Cardiac muscle cell (in vitro differentiated cells and primary cell): Measurements from ENCODE around the gene SLC22A1. TPM values are rescaled to one million over a fixed set of nuclear protein-coding genes. Genes with fewer than 3 reads are reported as not detected.

Experiments
- DNase-seq, 2 donors: peaks; one replicate each; pipeline versions ENCODE4 v3.0.0 to v3.0.0-alpha.2; 2010 to 2017; ENCODE audit warnings: low read depth in 1 of 2, low spot score in 1 of 2
- H3K27ac ChIP-seq: fragments of 200-600 bp; sonication (generic); 2 replicates; pipeline ENCODE4 v1.5.1; 2016
- H3K27me3 ChIP-seq: fragments of 200-600 bp; sonication (generic); 2 replicates; pipeline ENCODE4 v1.6.0; 2016; ENCODE audit warnings: control low read depth
- H3K36me3 ChIP-seq: fragments of 200-600 bp; sonication (generic); 2 replicates; pipeline ENCODE4 v1.5.1; 2016; ENCODE audit warnings: control low read depth
- H3K4me1 ChIP-seq: fragments of 200-600 bp; sonication (generic); 2 replicates; pipeline ENCODE4 v1.8.1; 2017; ENCODE audit warnings: low read depth, mild to moderate bottlenecking, mixed run types
- H3K4me3 ChIP-seq: fragments of 200-600 bp; sonication (generic); 2 replicates; pipeline ENCODE4 v1.5.1; 2016; ENCODE audit warnings: mild to moderate bottlenecking
- H3K9me3 ChIP-seq: fragments of 200-600 bp; sonication (generic); 2 replicates; pipeline ENCODE4 v1.5.1; 2017; ENCODE audit warnings: low read depth, mild to moderate bottlenecking, control low read depth
- CTCF ChIP-seq: IDR thresholded peaks from 2 replicates; pipeline ENCODE4 v1.5.1; 2012; ENCODE audit warnings: low read depth, mild to moderate bottlenecking, low read length
- polyA plus RNA-seq: library from polyadenylated mRNA; unstranded; fragments of >200 nt; fragmentation: Nextera tagmentation; extraction: Ambion mirVana; gene quantifications from 2 replicates; pipeline ENCODE4 v1.2.1, GENCODE V29; 2016
- total RNA-seq: library from RNA; depleted of rRNA; stranded (reverse); fragments of >200 nt; gene quantifications from 2 replicates; pipeline ENCODE4 v1.2.3, GENCODE V29; 2016

The SLC22A1 gene
- total and polyA plus RNA-seq, 2 experiments from 2014 or later: 0.42 TPM; not detected in 1

GRCh38 chr6:160188773-160189172 is 67.2 kb downstream of the SLC22A1 start:
- no peak overlapping the region for H3K27ac ChIP-seq
- no peak for DNase-seq
- no peak overlapping the region for H3K4me3 ChIP-seq
- no peaks in the 10 kb centered on the region for H3K4me1 ChIP-seq
- no peaks in the 10 kb centered on the region for H3K27me3 ChIP-seq
- no peaks in the 10 kb centered on the region for H3K9me3 ChIP-seq
- TF ChIP-seq CTCF: no peak
- no peaks in the 10 kb centered on the region for H3K36me3 ChIP-seq

- Histone ChIP-seq H3K27me3 (no peaks in the 10 kb centered on the region), H3K27ac (no peak overlapping the region), H3K9me3 (no peaks in the 10 kb centered on the region), H3K4me3 (no peak overlapping the region), H3K36me3 (no peaks in the 10 kb centered on the region), H3K4me1 (no peaks in the 10 kb centered on the region)
- DNase-seq: no peak
- TF ChIP-seq CTCF: no peak
These were observed 68.5 kb downstream of the SLC22A1 start for GRCh38 chr6:160190081-160190480.

DNA sequence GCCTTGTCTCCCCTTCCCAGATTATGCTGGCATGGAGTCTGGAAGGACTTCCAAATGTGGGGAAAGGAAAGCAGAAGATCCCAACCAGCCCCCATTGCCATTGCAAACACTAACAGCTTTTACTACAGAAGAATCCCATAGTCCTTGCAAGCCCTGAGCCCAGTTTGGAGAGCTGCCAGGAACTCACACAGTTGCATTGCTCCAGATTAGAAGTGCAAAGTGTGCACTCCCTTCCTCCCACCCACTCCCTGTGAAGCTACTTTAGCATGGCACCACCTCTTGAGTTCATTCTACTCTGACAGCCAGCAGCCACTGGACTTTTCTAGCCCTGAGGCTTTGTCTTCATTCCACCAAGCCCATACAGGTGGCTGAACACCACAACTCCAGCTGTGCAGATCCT is 69.4 kb downstream of the SLC22A1 start:
- no peak for TF ChIP-seq CTCF
- no peaks in the 10 kb centered on the region for H3K9me3 ChIP-seq
- DNase-seq: peak; percentile 25 to 74
- no peaks in the 10 kb centered on the region for H3K36me3 ChIP-seq
- H3K27me3 ChIP-seq: no peaks in the 10 kb centered on the region
- H3K4me3 ChIP-seq: no peak overlapping the region
- H3K4me1 ChIP-seq: no peaks in the 10 kb centered on the region
- no peak overlapping the region for H3K27ac ChIP-seq

DNA sequence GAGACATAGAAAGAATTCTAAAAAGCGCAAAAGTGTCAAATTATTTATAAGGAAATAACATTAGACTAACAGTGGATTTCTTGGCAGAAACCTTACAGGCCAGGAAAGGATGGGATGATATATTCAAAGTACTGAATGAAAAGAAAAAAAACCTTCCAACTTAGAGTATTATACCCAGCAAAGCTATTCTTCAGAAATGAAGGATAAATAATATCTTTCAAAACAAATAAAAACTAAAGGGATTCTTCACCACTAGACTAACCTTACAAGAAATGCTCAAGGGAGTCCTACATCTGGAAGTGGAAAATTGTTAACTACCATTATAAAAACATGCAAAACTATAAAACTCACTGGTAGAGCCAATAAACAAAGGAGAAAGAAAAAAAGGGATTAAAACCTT is 71.2 kb downstream of the SLC22A1 start:
- H3K27me3 ChIP-seq: no peaks in the 10 kb centered on the region
- no peak for TF ChIP-seq CTCF
- no peaks in the 10 kb centered on the region for H3K36me3 ChIP-seq

DNA sequence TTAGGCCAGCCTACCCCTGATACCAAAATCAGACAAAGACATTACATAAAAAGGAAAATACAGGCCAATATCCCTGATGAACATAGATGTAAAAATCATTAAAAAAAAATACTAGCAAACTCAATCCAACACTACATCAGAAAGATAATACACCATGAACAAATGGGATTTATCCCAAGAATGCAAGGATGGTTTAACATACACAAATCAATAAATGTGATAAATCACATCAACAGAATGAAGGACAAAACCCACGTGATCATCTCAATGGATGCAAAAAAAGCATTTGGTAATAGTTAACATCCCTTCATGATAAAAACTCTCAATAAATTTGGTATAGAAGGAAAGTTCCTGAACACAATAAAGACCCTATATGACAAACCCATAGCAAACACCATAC is 73.2 kb downstream of the SLC22A1 start:
- Histone ChIP-seq H3K36me3 (no peaks in the 10 kb centered on the region), H3K27me3 (no peaks in the 10 kb centered on the region), H3K27ac (no peak overlapping the region), H3K4me1 (no peaks in the 10 kb centered on the region), H3K9me3 (no peaks in the 10 kb centered on the region), H3K4me3 (no peak overlapping the region)
- no peak for TF ChIP-seq CTCF
- DNase-seq: no peak

More for the DNA sequence above, 71.2 kb downstream of the SLC22A1 start:
- no peaks in the 10 kb centered on the region for H3K9me3 ChIP-seq
- H3K4me3 ChIP-seq: no peak overlapping the region
- no peak for DNase-seq
- H3K27ac ChIP-seq: no peak overlapping the region
- no peaks in the 10 kb centered on the region for H3K4me1 ChIP-seq

DNA sequence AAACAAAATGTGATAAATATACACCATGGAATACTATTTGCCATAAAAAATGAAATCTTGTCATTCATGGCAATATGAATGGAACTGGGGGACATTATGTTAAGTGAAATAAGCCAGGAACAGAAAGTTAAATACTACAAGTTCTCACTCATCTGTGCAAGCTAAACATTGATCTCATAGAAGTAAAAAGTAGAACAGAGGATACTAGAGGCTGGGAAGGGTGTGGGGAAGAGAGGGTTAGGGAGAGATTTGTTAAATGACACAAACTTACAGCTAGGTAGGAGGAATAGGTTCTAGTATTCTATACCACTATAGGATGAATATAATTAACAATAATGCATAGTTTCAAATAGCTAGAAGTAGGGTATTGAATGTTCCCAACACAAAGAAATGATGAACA is 76.0 kb downstream of the SLC22A1 start:
- Histone ChIP-seq H3K4me1 (no peaks in the 10 kb centered on the region), H3K4me3 (no peak overlapping the region), H3K27me3 (no peaks in the 10 kb centered on the region), H3K9me3 (no peaks in the 10 kb centered on the region), H3K27ac (no peak overlapping the region), H3K36me3 (no peaks in the 10 kb centered on the region)
- no peak for TF ChIP-seq CTCF
- no peak for DNase-seq
